K562 (cell line): Measurements from ENCODE around the gene MED13L. TPM values are rescaled to one million over a fixed set of nuclear protein-coding genes. Genes with fewer than 3 reads are reported as not detected.
A peak's percentile ranks its signal among the peaks of the same experiment; 100 is the strongest.

ENCODE experiments used
- ATAC-seq: fragments of 200-7000 bp; cut with Tn5 transposase; 3 replicates; pipeline ENCODE4 v1.9.1; 2020; ENCODE audit warnings: moderate library complexity
- BruUV-seq: library from RNA; stranded (reverse); fragments of 400-500 nt; replicated peaks from 2 replicates; lab custom pipeline; 2021; lab: Mats Ljungman, UMichigan
- CTCF ChIA-PET: fragments of 300-600 bp; formaldehyde crosslinking; extraction: SDS; loops from one replicate; lab custom pipeline; 2021; ENCODE audit warnings: low intra/inter-chr PET ratio; lab: Yijun Ruan, JAX
- POLR2A ChIA-PET: fragments of 300-600, 350-650 bp; sonication (Branson Sonifier 250); formaldehyde crosslinking; extraction: SDS; loops from one replicate; lab custom pipeline; 2021; ENCODE audit warnings: antibody characterized with exemption, inconsistent platforms; lab: Yijun Ruan, JAX
- DNase-seq, 4 experiments: peaks; one replicate each; pipeline versions ENCODE4 v3.0.0 to v3.0.0-alpha.2; 2011 to 2018; ENCODE audit warnings: low spot score in 3 of 4, mixed read lengths in 3 of 4; ENCODE audit errors: extremely low read depth in 1 of 4
- FAIRE-seq: peaks from 2 replicates; lab custom pipeline; 2011; peaks lifted over from hg19 to GRCh38; lab: Jason Lieb, UNC
- H2AFZ ChIP-seq: 2 replicates; pipeline ENCODE4 v1.6.0; 2011; ENCODE audit warnings: low read depth, low read length, control low read depth, inconsistent platforms
- H3K27ac ChIP-seq: fragments of 200-600 bp; 3 replicates; pipeline ENCODE4 v1.8.0; 2011; ENCODE audit warnings: low read depth, mild to moderate bottlenecking, control low read depth, inconsistent platforms, low read length, moderate library complexity, mixed read lengths; ENCODE audit errors: extremely low read depth
- H3K27me3 ChIP-seq, 2 experiments: fragments of 300-600 bp in 1 of 2; 2 replicates in 1 of 2; 3 replicates in 1 of 2; pipeline versions ENCODE4 v1.6.0 to v1.8.0; 2011; ENCODE audit warnings: inconsistent platforms in 2 of 2, low read length in 2 of 2, mild to moderate bottlenecking in 1 of 2, mixed read lengths in 1 of 2, moderate library complexity in 1 of 2; ENCODE audit not compliant: control insufficient read depth in 2 of 2, insufficient read depth in 2 of 2
- H3K36me3 ChIP-seq: fragments of 300-600 bp; 3 replicates; pipeline ENCODE4 v1.8.0; 2011; ENCODE audit warnings: mild to moderate bottlenecking, low read length, inconsistent platforms; ENCODE audit not compliant: control insufficient read depth, insufficient read depth
- H3K4me1 ChIP-seq, 2 experiments: fragments of 200-600 bp in 1 of 2; replicated peaks in 1 of 2; 2 replicates in 1 of 2; 3 replicates in 1 of 2; pipeline versions ENCODE4 v1.5.1 to v1.8.0; 2011; ENCODE audit warnings: inconsistent platforms in 2 of 2, low read length in 2 of 2, mild to moderate bottlenecking in 1 of 2, mixed read lengths in 1 of 2, moderate library complexity in 1 of 2; ENCODE audit not compliant: control insufficient read depth in 2 of 2, insufficient read depth in 2 of 2
- H3K4me2 ChIP-seq: 2 replicates; pipeline ENCODE4 v1.6.1; 2011; ENCODE audit warnings: low read length, control low read depth, inconsistent platforms, mixed read lengths; ENCODE audit not compliant: insufficient read depth
- H3K4me3 ChIP-seq: fragments of 200-600 bp; sonication (generic), shearing (Covaris generic); 2 replicates; pipeline ENCODE4 v1.5.1; 2016; ENCODE audit warnings: control low read depth, inconsistent platforms
- H3K79me2 ChIP-seq: fragments of 200-600 bp; 3 replicates; pipeline ENCODE4 v1.8.0; 2011; ENCODE audit warnings: low read length, inconsistent platforms; ENCODE audit not compliant: control insufficient read depth, insufficient read depth
- H3K9ac ChIP-seq, 2 experiments: 2 replicates each; pipeline versions ENCODE4 v1.6.0 to v1.6.1; 2011; ENCODE audit warnings: low read depth in 2 of 2, low read length in 2 of 2, control low read depth in 1 of 2, inconsistent platforms in 1 of 2, mild to moderate bottlenecking in 1 of 2, mixed read lengths in 1 of 2; ENCODE audit not compliant: insufficient read depth in 1 of 2
- H3K9me1 ChIP-seq: one replicate; pipeline ENCODE4 v1.6.0; 2011; ENCODE audit warnings: inconsistent platforms, mild to moderate bottlenecking, low read length, moderate library complexity; ENCODE audit not compliant: control insufficient read depth, insufficient read depth
- H3K9me3 ChIP-seq: replicated peaks from 2 replicates; pipeline ENCODE4 v1.5.1; 2011; ENCODE audit warnings: low read depth, low read length, inconsistent platforms; ENCODE audit not compliant: control insufficient read depth, insufficient read depth
- H4K20me1 ChIP-seq: replicated peaks from 2 replicates; pipeline ENCODE4 v1.6.1; 2011; ENCODE audit warnings: low read length, inconsistent platforms, mixed read lengths; ENCODE audit not compliant: control insufficient read depth, insufficient read depth
- ARID1B ChIP-seq: fragments of 450-650 bp; IDR thresholded peaks from 2 replicates; pipeline ENCODE4 v1.6.1; 2016; ENCODE audit warnings: antibody characterized with exemption, mild to moderate bottlenecking, inconsistent platforms
- ATF3 ChIP-seq, 2 experiments: fragments of 450-650 bp in 1 of 2; sonication (generic) in 1 of 2; formaldehyde crosslinking in 1 of 2; IDR thresholded peaks in 1 of 2; conservative IDR thresholded peaks in 1 of 2; 2 replicates each; pipeline versions ENCODE4 v1.6.1 to v1.8.1; 2016 to 2023; ENCODE audit warnings: mild to moderate bottlenecking in 2 of 2, moderate library complexity in 2 of 2, inconsistent platforms in 1 of 2, missing genetic modification reagents in 1 of 2
- EHMT2 ChIP-seq: fragments of 450-650 bp; IDR thresholded peaks from 2 replicates; pipeline ENCODE4 v1.6.1; 2018; ENCODE audit warnings: antibody characterized with exemption
- FOSL1 ChIP-seq: fragments of 200-800 bp; sonication (Bioruptor generic); conservative IDR thresholded peaks from 2 replicates; pipeline ENCODE4 v1.6.1; 2016; ENCODE audit warnings: missing genetic modification characterization, missing compliant biosample characterization
- JUND ChIP-seq, 2 experiments: IDR thresholded peaks; 2 replicates in 1 of 2; 3 replicates in 1 of 2; pipeline ENCODE4 v1.6.1; 2011; ENCODE audit warnings: borderline replicate concordance in 2 of 2, low read depth in 2 of 2, low read length in 2 of 2, improper control_type of control experiment in 1 of 2, missing biosample characterization in 1 of 2, missing genetic modification characterization in 1 of 2, missing genetic modification reagents in 1 of 2
- MYNN ChIP-seq, 2 experiments: sonication (generic); formaldehyde crosslinking in 1 of 2; IDR thresholded peaks; 2 replicates each; pipeline versions ENCODE4 v1.5.0 to v1.6.1; 2016 to 2020; ENCODE audit warnings: antibody characterized with exemption in 1 of 2, missing genetic modification reagents in 1 of 2
- NFATC3 ChIP-seq: fragments of 450-650 bp; IDR thresholded peaks from 2 replicates; pipeline ENCODE4 v1.6.1; 2017; ENCODE audit warnings: mild to moderate bottlenecking
- NFIC ChIP-seq: fragments of 450-650 bp; IDR thresholded peaks from 2 replicates; pipeline ENCODE4 v1.6.1; 2017; ENCODE audit warnings: mild to moderate bottlenecking, inconsistent platforms
- SMARCE1 ChIP-seq: fragments of 450-650 bp; IDR thresholded peaks from 2 replicates; pipeline ENCODE4 v1.7.1; 2016; ENCODE audit warnings: mild to moderate bottlenecking
- ZSCAN29 ChIP-seq: fragments of 450-650 bp; IDR thresholded peaks from 2 replicates; pipeline ENCODE4 v1.6.1; 2017
- WGBS: fragments of 100-300 bp; shearing (Covaris generic); methylation state at CpG from one replicate; pipeline ENCODE4 v1.1.6; 2016; ENCODE audit warnings: low coverage, mixed read lengths; ENCODE audit not compliant: insufficient coverage; ENCODE audit errors: missing lambda C conversion rate; 5-methylcytosine and 5-hydroxymethylcytosine counted together
- in situ Hi-C: fragments of 300-500 bp; cut with MboI; formaldehyde crosslinking; loops from 4 replicates; pipeline ENCODE4 v1.15.0; 2018; ENCODE audit warnings: inconsistent platforms, mixed read lengths
- intact Hi-C: fragments of 100-400 bp; cut with micrococcal nuclease; formaldehyde crosslinking; loops from 2 replicates; pipeline ENCODE4 v1.14.2; 2022
- polyA plus RNA-seq, 8 experiments: library from polyadenylated mRNA; depleted of rRNA in 4 of 8; stranded (reverse) in 5 of 8; unstranded in 3 of 8; fragments of >200 nt; fragmentation: Nextera tagmentation in 2 of 8; fragmentation: Illumina TruSeq in 1 of 8; extraction: Ambion mirVana in 2 of 8; extraction: Trizol in 1 of 8; gene quantifications; 2 replicates each; pipeline versions ENCODE4 v1.2.1 to v1.2.3, GENCODE V29; 2011 to 2014; ENCODE audit warnings: inconsistent platforms in 1 of 8, missing spikeins in 1 of 8
- total RNA-seq, 7 experiments: library from RNA; depleted of rRNA in 6 of 7; stranded (reverse); fragments of >200 nt in 6 of 7; fragmentation: Illumina TruSeq in 2 of 7; extraction: Trizol in 2 of 7; gene quantifications; 2 replicates each; pipeline versions ENCODE4 v1.2.1 to v1.2.3, GENCODE V29; 2011 to 2021; ENCODE audit warnings: low replicate concordance in 1 of 7
- TF ChIP-seq, protein P1 (sequence below): fragments of 250-450 bp; sonication (Bioruptor Pico); IDR thresholded peaks from 2 replicates; pipeline ENCODE4 v1.8.0; 2022; ENCODE audit warnings: moderate library complexity, mild to moderate bottlenecking, inconsistent platforms

MED13L gene
- total and polyA plus RNA-seq, 9 of the 15 experiments (the other 6 are each of a cell fraction or from before 2014, with no cell fraction given): 13.4 to 90.3 (median 36.9) TPM

DNA sequence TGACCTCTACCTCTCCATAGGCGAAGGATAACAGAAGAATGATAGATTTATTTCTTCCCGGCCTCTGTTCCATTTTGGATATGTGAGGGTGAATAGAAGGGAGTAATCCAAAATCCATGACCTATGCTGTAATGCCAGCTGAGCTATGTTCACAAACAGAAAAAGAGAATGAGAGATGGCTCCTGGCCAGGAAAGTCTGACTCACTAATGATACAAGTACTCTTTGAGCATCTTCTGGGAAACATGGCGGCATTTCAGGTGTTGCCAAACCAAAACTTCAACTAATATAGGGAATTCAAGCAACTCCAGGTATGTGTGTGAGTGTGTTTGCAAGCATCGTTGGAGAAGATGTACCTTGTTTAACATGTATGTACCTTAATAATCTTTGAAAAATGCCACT, 55.1 kb downstream of the MED13L start:
- Histone ChIP-seq H2AFZ (no peak overlapping the region), H3K9me1 (no peaks in the 10 kb centered on the region), H3K4me2 (no peak overlapping the region), H3K9me3 (no peaks in the 10 kb centered on the region), H3K79me2 (peaks cover 89% of the 10 kb centered on the region), H3K27ac (no peak overlapping the region), H4K20me1 (0 out of 2 replicates have a peak, but pooled peaks cover 4% of the 10 kb centered on the region), H3K9ac (no peak overlapping the region), H3K4me3 (no peak overlapping the region), H3K4me1 (peaks cover 0 to 7% of the 10 kb centered on the region in 2 experiments; a peak in 2 of 5 replicates), H3K36me3 (peaks cover 4% of the 10 kb centered on the region; the same call in 2 of the 3 replicates), H3K27me3 (no peaks in the 10 kb centered on the region)
- FAIRE-seq: no peak
- ATAC-seq: no peak
- ChIA-PET POLR2A (no interaction called here), CTCF (no interaction called here)
- in situ Hi-C loops (no loop called here), intact Hi-C loops (no loop called here)
- 0 out of 2 replicates have a peak, but pooled peaks have one; percentile 18 for TF ChIP-seq ARID1B
- peak; percentile 48; the same call in 1 of the 2 replicates for TF ChIP-seq ATF3 (IDR thresholded peaks at IDR 0.05)
- no peak for TF ChIP-seq ATF3 (CRISPR knock-in tag; conservative IDR thresholded peaks at IDR 0.05)
- TF ChIP-seq SMARCE1: 0 out of 2 replicates have a peak, but pooled peaks have one; percentile 34
- TF ChIP-seq EHMT2: 0 out of 2 replicates have a peak, but pooled peaks have one; percentile 35
- TF ChIP-seq FOSL1 (tag): peak; percentile 84
- peak; percentile 85 for TF ChIP-seq NFATC3
- no peak for TF ChIP-seq ZSCAN29
- TF ChIP-seq MYNN (IDR thresholded peaks at IDR 0.05): no peak
- no peak for TF ChIP-seq MYNN (CRISPR knock-in tag; IDR thresholded peaks at IDR 0.05)
- peak; percentile 85 for TF ChIP-seq JUND (IDR thresholded peaks at IDR 0.05; ENCODE audit: borderline replicate concordance, low read depth, low read length)
- peak; percentile 89; the same call in 2 of the 3 replicates for TF ChIP-seq JUND (tag; IDR thresholded peaks at IDR 0.05; ENCODE audit: borderline replicate concordance, low read depth, low read length)
- TF ChIP-seq NFIC: peak; percentile 85
- TF ChIP-seq, protein P1, sequence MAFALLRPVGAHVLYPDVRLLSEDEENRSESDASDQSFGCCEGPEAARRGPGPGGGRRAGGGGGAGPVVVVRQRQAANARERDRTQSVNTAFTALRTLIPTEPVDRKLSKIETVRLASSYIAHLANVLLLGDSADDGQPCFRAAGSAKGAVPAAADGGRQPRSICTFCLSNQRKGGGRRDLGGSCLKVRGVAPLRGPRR (CRISPR knock-in tag): no peak
- no TSS peak for BruUV-seq
- whole genome bisulfite sequencing: 70% methylated on average over 4 of the region's 4 CpGs
- DNase-seq: peak in 1 of 4 experiments; percentile 64
